GM18909 (cell line): ENCODE data around the gene C1orf210.

Experiments
- ATAC-seq: cut with Tn5 transposase; IDR thresholded peaks from one replicate; pipeline ENCODE4 v1.9.1; 2021; ENCODE audit warnings: mild to moderate bottlenecking; ENCODE audit not compliant: unreplicated experiment, poor library complexity

The C1orf210 gene

GRCh38 chr1:43253876-43254275, 31.5 kb downstream of the C1orf210 start:
- ATAC-seq, result no peak

DNA sequence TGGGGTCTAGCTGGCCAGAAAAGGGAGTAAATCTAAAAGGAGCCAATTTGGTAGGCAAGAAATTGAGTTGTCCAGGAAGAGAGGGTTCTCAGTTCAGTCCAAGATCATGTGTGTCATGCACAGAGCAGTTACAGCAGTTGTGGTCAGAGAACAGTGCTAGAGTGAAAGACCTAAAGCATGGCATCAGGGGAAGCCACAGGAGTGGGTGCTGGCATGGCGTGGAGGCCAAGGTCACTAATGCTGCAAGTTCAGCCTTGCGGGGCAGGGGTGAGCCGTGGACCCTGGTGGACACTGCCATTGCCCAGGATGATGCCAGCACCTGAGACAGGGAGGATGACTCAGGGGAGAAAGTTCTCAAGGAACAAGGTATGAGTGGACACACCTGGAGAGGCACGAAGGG, 32.2 kb downstream of the C1orf210 start:
- ATAC-seq, result no peak

GRCh38 chr1:43252225-43252624, 33.2 kb downstream of the C1orf210 start:
- no peak for ATAC-seq

DNA sequence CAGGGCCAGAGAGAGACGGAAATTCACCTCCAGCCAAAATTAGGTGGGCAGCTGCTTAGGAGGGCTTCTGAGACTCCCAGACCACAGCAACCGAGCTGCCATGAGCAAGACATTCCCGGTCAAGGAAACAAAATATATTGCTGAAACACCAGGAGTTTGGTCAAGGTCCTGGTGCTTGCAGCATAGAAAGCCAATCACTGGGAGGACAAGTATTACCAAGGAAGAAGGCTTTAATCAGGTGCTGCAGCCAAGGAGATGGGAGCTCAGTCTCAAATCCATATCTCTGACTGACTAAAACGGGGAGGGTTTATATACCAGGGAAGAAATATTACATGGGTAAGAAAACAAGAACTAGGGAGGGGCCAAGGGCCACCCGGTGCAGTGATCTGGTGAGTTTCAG, 34.4 kb downstream of the C1orf210 start:
- ATAC-seq, result no peak

- no peak for ATAC-seq
Measured at GRCh38 chr1:43250351-43250761, 35.0 kb downstream of the C1orf210 start.

DNA sequence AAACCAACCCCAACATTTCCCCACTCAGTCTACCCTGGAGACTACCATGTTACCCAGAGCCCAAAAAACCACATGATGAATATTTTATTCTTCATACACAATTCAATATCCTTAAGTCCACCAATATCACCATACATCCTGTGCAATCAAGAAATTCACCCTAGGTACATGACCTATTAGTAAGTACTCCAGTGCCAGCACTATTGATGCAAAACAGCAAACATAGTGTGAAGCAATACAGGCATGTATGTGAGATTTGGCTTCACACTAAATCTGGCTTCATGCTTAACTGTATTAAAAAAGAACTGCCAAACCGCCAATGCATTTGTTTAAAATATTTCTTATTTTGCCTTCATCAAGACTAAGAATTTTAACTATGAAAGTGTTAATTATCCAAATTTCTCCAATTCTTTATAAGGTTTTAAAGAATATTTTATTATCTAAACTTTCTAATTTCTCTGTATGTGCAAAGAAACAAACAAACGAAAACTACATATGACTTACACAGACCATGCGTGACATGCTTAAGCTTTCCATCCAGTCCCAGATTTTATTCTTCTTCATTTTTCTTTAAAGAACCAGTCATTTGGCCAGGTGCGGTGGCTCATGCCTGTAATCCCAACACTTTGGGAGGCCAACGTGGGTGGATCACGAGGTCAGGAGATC, 38.0 kb downstream of the C1orf210 start:
- no peak for ATAC-seq

GRCh38 chr1:43246466-43247213, 38.7 kb downstream of the C1orf210 start:
- ATAC-seq, result no peak

- no peak for ATAC-seq
Measured at GRCh38 chr1:43243299-43243698, 42.1 kb downstream of the C1orf210 start.

DNA sequence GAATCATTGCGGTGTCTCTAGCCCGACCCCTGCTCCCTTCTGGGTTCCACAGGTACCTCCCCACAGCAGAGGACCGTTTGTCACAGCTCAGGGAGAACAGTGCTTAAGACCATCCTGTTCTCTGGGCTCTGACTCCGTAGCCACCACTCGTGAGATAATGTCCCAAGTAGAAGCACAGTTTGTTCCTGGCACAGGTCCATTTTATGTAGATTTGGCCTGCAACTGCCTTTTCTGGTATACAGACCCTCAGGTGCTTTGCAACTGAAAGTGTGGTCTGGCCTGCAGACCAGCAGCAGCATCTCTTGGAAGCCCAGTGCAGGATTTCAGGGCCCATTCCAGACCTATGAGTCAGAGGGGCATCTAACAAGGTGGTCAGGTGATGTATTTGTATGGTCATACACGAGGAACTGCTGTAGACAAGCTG, 44.0 kb downstream of the C1orf210 start:
- no peak for ATAC-seq

DNA sequence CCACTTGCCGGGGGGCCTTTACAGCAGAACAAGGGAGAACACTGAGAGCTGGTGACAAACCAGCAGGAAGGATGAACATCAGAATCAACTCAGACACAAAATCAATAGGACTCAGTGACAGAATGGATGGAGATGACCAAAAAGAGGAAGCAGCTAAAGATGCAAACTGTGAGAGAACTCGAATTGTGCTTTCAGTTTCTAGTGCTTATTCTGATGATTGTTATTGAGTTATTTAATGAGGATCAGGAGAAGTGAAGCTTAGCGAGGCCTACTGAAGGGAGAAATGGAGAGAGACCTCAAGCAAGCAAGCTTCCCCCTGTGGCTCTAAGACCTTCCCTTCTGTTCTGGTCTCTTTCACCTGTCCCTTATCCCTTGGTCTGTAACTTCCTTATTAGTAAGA, 45.9 kb downstream of the C1orf210 start:
- ATAC-seq, result peak; percentile 64

DNA sequence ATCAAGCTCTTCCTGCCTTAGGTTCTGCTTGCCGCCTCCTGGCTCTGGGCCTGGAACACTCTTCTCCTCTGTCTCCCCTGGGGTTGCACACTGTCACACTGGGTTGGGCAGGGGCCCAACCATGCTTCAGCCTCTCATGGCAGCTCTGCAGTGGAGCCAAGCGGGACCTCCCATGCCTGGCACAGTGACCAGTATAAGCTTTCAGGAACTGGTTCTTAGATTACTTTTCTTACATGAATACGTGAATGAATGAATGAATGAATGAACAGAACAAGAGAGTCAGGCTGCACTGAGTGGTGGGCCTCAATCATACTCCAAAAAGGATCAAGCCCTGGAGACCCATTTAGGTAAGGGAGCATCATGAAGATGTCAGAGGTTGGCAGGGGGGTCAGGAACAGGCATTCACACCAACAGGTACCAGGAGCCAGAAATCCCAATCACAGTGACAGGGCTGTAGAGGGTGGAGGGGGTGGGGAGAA, 46.4 kb downstream of the C1orf210 start:
- peak; percentile 30 for ATAC-seq

DNA sequence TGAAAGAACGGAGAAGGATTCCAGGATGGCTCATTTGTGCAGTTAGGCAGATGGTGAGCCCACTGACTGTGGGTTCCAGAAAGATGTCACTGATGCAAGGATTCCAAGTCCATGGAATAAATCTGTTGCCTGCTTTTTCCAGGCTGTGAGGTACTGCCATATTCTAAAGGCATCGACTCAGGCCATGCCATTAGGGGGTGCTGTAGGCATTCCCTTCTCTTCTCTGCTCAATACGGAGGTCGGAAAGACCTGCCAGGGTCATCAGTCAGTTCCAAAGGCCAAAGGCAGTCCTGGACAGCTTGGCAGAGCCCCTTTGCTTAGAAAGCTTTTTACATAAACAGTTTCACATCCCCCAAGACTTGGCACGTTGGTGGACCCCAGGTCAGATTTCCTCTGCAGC, 47.3 kb downstream of the C1orf210 start:
- no peak for ATAC-seq

DNA sequence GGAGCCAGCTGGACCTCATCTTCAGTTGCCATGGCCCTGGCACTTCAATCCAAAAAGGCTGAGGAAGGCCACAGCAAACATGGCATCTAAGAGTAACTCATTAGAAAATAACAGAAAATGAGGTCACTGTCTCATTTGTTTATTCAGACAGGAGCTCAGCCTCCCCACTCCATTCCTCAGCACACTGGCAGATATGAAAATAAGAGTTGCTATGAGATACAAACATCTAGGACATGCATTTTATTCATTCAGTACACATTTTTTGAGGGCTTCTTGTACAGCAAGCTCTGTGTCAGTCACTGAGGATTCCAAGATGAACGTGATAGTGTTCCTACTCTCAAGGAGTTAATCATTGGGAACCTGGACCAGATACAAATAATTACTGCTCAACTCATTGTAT, 48.3 kb downstream of the C1orf210 start:
- no peak for ATAC-seq

GRCh38 chr1:43235451-43236121, 49.8 kb downstream of the C1orf210 start:
- no peak for ATAC-seq

DNA sequence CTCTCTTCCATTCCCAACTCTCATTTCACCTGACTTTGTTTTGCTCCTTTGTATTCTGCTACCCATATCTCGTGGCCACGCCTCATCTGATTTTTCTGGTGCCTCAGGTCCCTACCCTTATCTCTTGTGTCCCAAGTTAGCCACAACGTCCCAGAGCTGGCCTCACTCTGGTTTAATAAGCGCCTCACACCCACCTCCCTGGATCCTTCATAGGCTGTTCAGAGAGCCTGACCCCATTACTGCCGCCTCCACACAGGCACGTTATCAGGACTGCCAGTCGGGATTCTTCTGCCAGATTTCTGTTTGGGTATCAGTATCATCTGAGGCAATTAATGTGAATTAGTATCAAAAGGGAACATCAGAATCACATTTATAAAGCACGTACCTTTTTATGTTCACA, 50.3 kb downstream of the C1orf210 start:
- no peak for ATAC-seq

GRCh38 chr1:43234267-43234666, 51.1 kb downstream of the C1orf210 start:
- ATAC-seq, result no peak

GRCh38 chr1:43233631-43234030, 51.8 kb downstream of the C1orf210 start:
- ATAC-seq, result no peak

DNA sequence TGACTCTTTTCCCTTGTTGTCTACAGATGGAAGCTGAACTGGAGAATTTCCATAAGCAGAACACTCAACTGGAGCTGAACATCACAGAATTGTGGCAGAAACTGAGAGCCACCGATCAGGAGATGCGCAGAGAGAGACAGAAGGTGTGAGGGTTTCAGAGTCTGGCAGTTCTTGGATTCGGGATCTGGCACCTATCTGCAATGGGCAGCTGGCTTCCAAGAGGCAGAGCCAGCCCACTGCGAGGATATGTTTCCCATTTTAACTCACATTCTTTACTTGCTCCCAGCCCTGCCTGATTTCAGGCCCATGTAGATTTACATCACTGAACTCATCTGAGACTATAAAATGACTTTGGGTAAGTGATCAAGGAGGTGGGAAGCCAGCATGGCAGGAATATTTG, 52.9 kb downstream of the C1orf210 start:
- no peak for ATAC-seq

GRCh38 chr1:43232074-43232473, 53.3 kb downstream of the C1orf210 start:
- no peak for ATAC-seq
